GM21717 (cell line): Measurements from ENCODE around the gene IGSF6.

Source experiments
- ATAC-seq: cut with Tn5 transposase; IDR thresholded peaks from one replicate; pipeline ENCODE4 v1.9.1; 2021; ENCODE audit warnings: mild to moderate bottlenecking, moderate library complexity; ENCODE audit not compliant: unreplicated experiment

The IGSF6 gene

DNA sequence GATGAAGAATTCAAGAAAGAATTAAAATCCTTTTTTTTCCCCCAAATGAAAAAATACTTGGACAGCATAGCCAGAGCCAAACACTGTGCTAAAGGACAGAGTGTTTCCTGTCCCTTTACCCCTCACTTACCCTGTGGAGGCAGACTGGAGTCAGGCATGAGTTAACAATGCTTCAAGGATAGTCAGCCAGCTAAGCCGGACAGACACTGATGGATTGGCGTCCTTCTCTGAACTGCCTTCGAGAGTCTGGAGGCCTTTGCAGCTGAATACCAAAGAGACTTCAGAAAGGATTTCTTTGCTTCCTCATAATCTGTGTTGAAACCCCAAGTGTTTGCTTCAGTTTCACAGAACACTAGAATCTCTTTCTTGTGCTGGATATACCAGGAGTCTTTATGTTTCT lies 48.5 kb downstream of the IGSF6 start:
- no peak for ATAC-seq

GRCh38 chr16:21602785-21603184 lies 49.6 kb downstream of the IGSF6 start:
- no peak for ATAC-seq

GRCh38 chr16:21600031-21600773 lies 52.2 kb downstream of the IGSF6 start:
- ATAC-seq: peak; percentile 33

- ATAC-seq: peak; percentile 86
Measured at GRCh38 chr16:21599122-21600030, 53.0 kb downstream of the IGSF6 start, which contains the start of gene METTL9. TSS of gene METTL9 (plus strand) at chr16:21599577. CDS start at chr16:21599734, 157 bp downstream.

GRCh38 chr16:21598701-21599121 lies 53.7 kb downstream of the IGSF6 start:
- ATAC-seq: peak; percentile 1

DNA sequence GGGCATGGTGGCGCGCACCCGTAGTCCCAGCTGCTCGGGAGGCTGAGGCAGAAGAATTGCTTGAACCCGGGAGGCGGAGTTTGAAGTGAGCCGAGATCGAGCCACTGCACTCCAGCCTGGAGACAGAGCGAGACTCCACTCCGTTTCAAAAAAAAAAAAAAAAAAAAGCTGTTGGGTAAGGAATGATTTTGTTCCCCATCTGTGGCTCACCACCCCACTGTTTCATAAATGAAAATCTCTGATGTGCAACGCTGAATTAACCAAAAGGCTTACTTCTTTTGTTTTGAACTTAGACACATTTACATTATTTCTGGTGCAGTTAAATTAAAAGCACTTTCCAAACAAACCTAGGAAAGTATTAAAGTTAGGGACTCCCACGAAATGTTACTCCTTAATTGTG lies 54.2 kb downstream of the IGSF6 start:
- no peak for ATAC-seq

GRCh38 chr16:21597561-21598030 lies 54.8 kb downstream of the IGSF6 start:
- no peak for ATAC-seq

- ATAC-seq: no peak
Measured at GRCh38 chr16:21593530-21594289, 58.7 kb downstream of the IGSF6 start.

DNA sequence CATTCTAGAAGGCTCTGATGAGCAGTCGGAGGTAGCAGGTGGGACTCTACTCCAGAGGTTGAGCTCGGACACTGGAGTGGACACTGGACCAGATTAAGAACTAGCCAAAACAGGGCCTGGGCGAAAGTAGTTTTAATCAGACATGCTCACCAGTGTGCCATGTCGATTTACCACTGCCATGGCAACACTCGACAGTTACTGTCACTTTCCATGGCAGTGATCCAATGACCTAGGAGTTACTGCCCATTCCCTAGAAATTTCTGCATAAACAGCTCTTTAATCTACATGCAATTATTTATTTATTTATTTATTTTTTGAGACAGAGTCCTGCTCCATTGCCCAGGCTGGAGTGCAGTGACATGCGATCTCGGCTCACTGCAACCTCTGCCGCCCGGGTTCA lies 60.2 kb downstream of the IGSF6 start:
- no peak for ATAC-seq

DNA sequence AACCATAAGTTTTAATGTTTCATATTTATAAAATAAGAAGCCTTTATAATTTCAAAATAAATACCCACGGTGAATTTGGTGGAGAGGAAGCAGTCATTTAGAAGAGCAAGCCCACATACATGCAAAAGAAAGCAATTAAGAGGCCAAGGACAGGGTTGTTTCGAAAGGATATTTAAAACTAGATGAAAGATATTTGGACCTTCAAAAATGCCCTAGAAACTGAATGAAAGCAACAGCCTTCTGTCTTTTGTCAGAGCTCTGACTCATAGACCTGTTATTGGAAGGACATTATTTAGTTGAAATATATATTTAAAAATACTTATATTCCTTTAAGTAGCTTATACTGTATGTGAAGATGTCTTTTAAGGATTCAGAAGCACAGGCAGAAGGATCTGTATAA lies 61.6 kb downstream of the IGSF6 start:
- no peak for ATAC-seq

- no peak for ATAC-seq
Measured at GRCh38 chr16:21590287-21590686, 62.1 kb downstream of the IGSF6 start.

- ATAC-seq: no peak
Measured at GRCh38 chr16:21589551-21589950, 62.9 kb downstream of the IGSF6 start.
